Neural cell (in vitro differentiated cells): ENCODE measurements around the gene GLIPR1L2. TPM values are rescaled to one million over a fixed set of nuclear protein-coding genes. Genes with fewer than 3 reads are reported as not detected.
"Not testable (repeated sequence)": the region's sequence is repeated elsewhere in the genome, so short reads cannot be mapped to it uniquely, and the experiment has no call there.

ENCODE experiments used
- H2AFZ ChIP-seq: fragments of 200-600, 300-800 bp; sonication (generic), shearing (Covaris generic); 2 replicates; pipeline ENCODE4 v1.6.0; 2014; ENCODE audit warnings: low read depth, mild to moderate bottlenecking, antibody characterized with exemption, low read length, moderate library complexity
- H3F3A ChIP-seq: fragments of 200-600 bp; shearing (Covaris generic); 2 replicates; pipeline ENCODE4 v1.6.1; 2016; ENCODE audit warnings: mild to moderate bottlenecking, moderate library complexity, mixed read lengths, antibody characterized with exemption, low read length; ENCODE audit not compliant: insufficient read depth, poor library complexity, severe bottlenecking
- H3K27ac ChIP-seq: fragments of 200-600, 300-800 bp; sonication (generic), shearing (Covaris generic); 2 replicates; pipeline ENCODE4 v1.5.1; 2014; ENCODE audit warnings: mild to moderate bottlenecking, low read length, moderate library complexity
- H3K27me3 ChIP-seq: fragments of 300-800, 200-600 bp; sonication (generic), shearing (Covaris generic); 2 replicates; pipeline ENCODE4 v1.6.0; 2014; ENCODE audit warnings: mild to moderate bottlenecking, low read depth, low read length, moderate library complexity; ENCODE audit not compliant: insufficient read depth
- H3K36me3 ChIP-seq: fragments of 300-800, 200-600 bp; sonication (generic), shearing (Covaris generic); 2 replicates; pipeline ENCODE4 v1.5.1; 2014; ENCODE audit warnings: mild to moderate bottlenecking, antibody characterized with exemption, low read length, moderate library complexity; ENCODE audit not compliant: insufficient read depth
- H3K4me2 ChIP-seq: fragments of 300-800, 200-600 bp; sonication (generic), shearing (Covaris generic); 2 replicates; pipeline ENCODE4 v1.6.0; 2014; ENCODE audit warnings: mild to moderate bottlenecking, low read length
- H3K4me3 ChIP-seq: fragments of 300-800, 200-600 bp; sonication (generic), shearing (Covaris generic); 2 replicates; pipeline ENCODE4 v1.5.1; 2014; ENCODE audit warnings: mild to moderate bottlenecking, low read length, moderate library complexity
- H3K79me2 ChIP-seq: fragments of 200-600 bp; shearing (Covaris generic); replicated peaks from 2 replicates; pipeline ENCODE4 v1.6.0; 2014; ENCODE audit warnings: mild to moderate bottlenecking, low read length, moderate library complexity; ENCODE audit not compliant: insufficient read depth
- H3K9ac ChIP-seq: fragments of 300-800, 200-600 bp; sonication (generic), shearing (Covaris generic); 2 replicates; pipeline ENCODE4 v1.6.1; 2016; ENCODE audit warnings: mild to moderate bottlenecking, low read length, mixed read lengths
- H3K9me2 ChIP-seq: fragments of 200-600 bp; shearing (Covaris generic); 2 replicates; pipeline ENCODE4 v1.6.1; 2016; ENCODE audit warnings: mild to moderate bottlenecking, low read length, mixed read lengths; ENCODE audit not compliant: insufficient read depth
- H3K9me3 ChIP-seq: fragments of 200-600, 300-800 bp; sonication (generic), shearing (Covaris generic); 2 replicates; pipeline ENCODE4 v1.6.1; 2016; ENCODE audit warnings: mild to moderate bottlenecking, mixed run types, low read length, moderate library complexity, mixed read lengths
- H4K20me1 ChIP-seq: fragments of 200-600 bp; shearing (Covaris generic); 2 replicates; pipeline ENCODE4 v1.6.1; 2016; ENCODE audit warnings: mild to moderate bottlenecking, mixed run types; ENCODE audit not compliant: insufficient read depth
- CTCF ChIP-seq: fragments of 450-650 bp; IDR thresholded peaks from 2 replicates; pipeline ENCODE4 v1.5.1; 2014; ENCODE audit warnings: antibody characterized with exemption, mild to moderate bottlenecking, moderate library complexity; ENCODE audit not compliant: poor library complexity, severe bottlenecking
- EP300 ChIP-seq: fragments of 450-650 bp; conservative IDR thresholded peaks from 2 replicates; pipeline ENCODE4 v1.6.1; 2014; ENCODE audit warnings: antibody characterized with exemption, mild to moderate bottlenecking, moderate library complexity; ENCODE audit not compliant: poor library complexity, severe bottlenecking
- EZH2 ChIP-seq: fragments of 200-600, 300-800 bp; shearing (Covaris generic), sonication (generic); IDR thresholded peaks from 2 replicates; pipeline ENCODE4 v1.6.1; 2014; ENCODE audit warnings: antibody characterized with exemption, low read length, borderline replicate concordance, mild to moderate bottlenecking; ENCODE audit not compliant: insufficient read depth, poor library complexity, severe bottlenecking
- MXI1 ChIP-seq: fragments of 450-650 bp; conservative IDR thresholded peaks from 2 replicates; pipeline ENCODE4 v1.6.1; 2014; ENCODE audit warnings: antibody characterized with exemption, mild to moderate bottlenecking; ENCODE audit not compliant: poor library complexity, severe bottlenecking
- POLR2AphosphoS5 ChIP-seq: IDR thresholded peaks from 2 replicates; pipeline ENCODE4 v1.6.1; 2012
- RAD21 ChIP-seq: fragments of 450-650 bp; conservative IDR thresholded peaks from 2 replicates; pipeline ENCODE4 v1.6.1; 2014; ENCODE audit warnings: antibody characterized with exemption, mild to moderate bottlenecking, moderate library complexity
- REST ChIP-seq: IDR thresholded peaks from 2 replicates; pipeline ENCODE4 v1.6.1; 2012; ENCODE audit warnings: borderline replicate concordance
- SMC3 ChIP-seq: fragments of 450-650 bp; conservative IDR thresholded peaks from 2 replicates; pipeline ENCODE4 v1.6.1; 2014; ENCODE audit warnings: antibody characterized with exemption, mild to moderate bottlenecking, moderate library complexity; ENCODE audit not compliant: poor library complexity
- TAF1 ChIP-seq: IDR thresholded peaks from 2 replicates; pipeline ENCODE4 v1.6.1; 2012; ENCODE audit warnings: low read depth
- polyA plus RNA-seq: library from polyadenylated mRNA; depleted of rRNA; stranded (reverse); fragments of >200 nt; gene quantifications from 2 replicates; pipeline ENCODE4 v1.2.3, GENCODE V29; 2014

GLIPR1L2 gene
- polyA plus RNA-seq, 1 donor from 2014 or later: 0.89 TPM

- H2AFZ ChIP-seq: no peak overlapping the region
- no peak overlapping the region for H3K4me3 ChIP-seq
- H4K20me1 ChIP-seq: no peaks in the 10 kb centered on the region
- H3K27me3 ChIP-seq: no peaks in the 10 kb centered on the region
- no peak overlapping the region for H3K4me2 ChIP-seq
- no peaks in the 10 kb centered on the region for H3K9me2 ChIP-seq
- H3K36me3 ChIP-seq: no peaks in the 10 kb centered on the region
- no peak overlapping the region for H3K27ac ChIP-seq
- no peaks in the 10 kb centered on the region for H3K79me2 ChIP-seq
- H3K9ac ChIP-seq: no peak overlapping the region
- no peak for TF ChIP-seq REST
- no peak for TF ChIP-seq EZH2
- TF ChIP-seq MXI1: no peak
- no peak for TF ChIP-seq CTCF
- no peak for TF ChIP-seq SMC3
- no peak for TF ChIP-seq EP300
- no peak for TF ChIP-seq POLR2AphosphoS5
- TF ChIP-seq TAF1: no peak
- no peak for TF ChIP-seq RAD21
- peaks cover 6% of the 10 kb centered on the region for H3K9me3 ChIP-seq
- H3F3A ChIP-seq: no peaks in the 10 kb centered on the region
Observed at GRCh38 chr12:75439048-75439447, 48.2 kb downstream of the GLIPR1L2 start.

GRCh38 chr12:75439930-75440329 is 49.0 kb downstream of the GLIPR1L2 start:
- Histone ChIP-seq H2AFZ (no peak overlapping the region), H3K27me3 (no peaks in the 10 kb centered on the region), H3F3A (no peaks in the 10 kb centered on the region), H3K4me2 (no peak overlapping the region), H3K79me2 (no peaks in the 10 kb centered on the region), H3K9me2 (no peaks in the 10 kb centered on the region), H3K36me3 (no peaks in the 10 kb centered on the region), H4K20me1 (no peaks in the 10 kb centered on the region), H3K4me3 (no peak overlapping the region), H3K9ac (no peak overlapping the region), H3K9me3 (peaks cover 6% of the 10 kb centered on the region), H3K27ac (no peak overlapping the region)
- TF ChIP-seq EP300 (no peak), CTCF (no peak), SMC3 (no peak), MXI1 (no peak), REST (no peak), TAF1 (no peak), EZH2 (no peak), RAD21 (no peak), POLR2AphosphoS5 (no peak)

- not testable (repeated sequence) for H3K9me3 ChIP-seq, H3F3A ChIP-seq, H3K27me3 ChIP-seq, H3K4me3 ChIP-seq, H3K9me2 ChIP-seq, H3K36me3 ChIP-seq, H3K4me2 ChIP-seq, H2AFZ ChIP-seq, H3K79me2 ChIP-seq, H4K20me1 ChIP-seq, H3K27ac ChIP-seq, H3K9ac ChIP-seq
Observed at GRCh38 chr12:75441687-75442449, 51.0 kb downstream of the GLIPR1L2 start.
